GM12878 (cell line): Measurements from ENCODE around the gene CR1L. TPM values are rescaled to one million over a fixed set of nuclear protein-coding genes. Genes with fewer than 3 reads are reported as not detected.

Experiments
- ATAC-seq: fragments of 200-7000 bp; cut with Tn5 transposase; 3 replicates; pipeline ENCODE4 v1.9.1; 2020; ENCODE audit warnings: mild to moderate bottlenecking, moderate library complexity
- BruUV-seq: library from RNA; stranded (reverse); fragments of 400-500 nt; replicated peaks from 2 replicates; lab custom pipeline; 2021; lab: Mats Ljungman, UMichigan
- CTCF ChIA-PET: fragments of 300-600 bp; sonication (Branson Sonifier 250); formaldehyde crosslinking; extraction: SDS; loops from one replicate; lab custom pipeline; 2021; ENCODE audit warnings: inconsistent platforms; lab: Yijun Ruan, JAX
- POLR2A ChIA-PET: fragments of 350-600 bp; formaldehyde crosslinking; extraction: SDS; loops from one replicate; lab custom pipeline; 2021; ENCODE audit warnings: inconsistent platforms; lab: Charles Lee
- RAD21 ChIA-PET: fragments of 300-600 bp; sonication (Branson Sonifier 250); formaldehyde crosslinking; loops from one replicate; lab custom pipeline; 2023; ENCODE audit warnings: antibody characterized with exemption; ENCODE audit not compliant: unreplicated experiment; lab: Charles Lee
- SMC1A ChIA-PET: fragments of 300-600 bp; sonication (Branson Sonifier 250); formaldehyde crosslinking; loops from one replicate; lab custom pipeline; 2023; ENCODE audit not compliant: unreplicated experiment, uncharacterized antibody; lab: Charles Lee
- DNase-seq: peaks from one replicate; pipeline ENCODE4 v3.0.0-alpha.2; 2011; ENCODE audit warnings: low read depth, low spot score
- FAIRE-seq: peaks from 3 replicates; lab custom pipeline; 2011; peaks lifted over from hg19 to GRCh38; lab: Jason Lieb, UNC
- H2AFZ ChIP-seq: 2 replicates; pipeline ENCODE4 v1.6.0; 2011; ENCODE audit warnings: low read depth, low read length, control low read depth; ENCODE audit not compliant: control insufficient read depth
- H3K27ac ChIP-seq: 2 replicates; pipeline ENCODE4 v1.5.1; 2011; ENCODE audit warnings: control low read depth; ENCODE audit not compliant: control insufficient read depth, insufficient read depth
- H3K27me3 ChIP-seq, 2 experiments: replicated peaks in 1 of 2; 2 replicates each; pipeline versions ENCODE4 v1.6.0 to v1.6.1; 2011; ENCODE audit warnings: low read length in 1 of 2; ENCODE audit not compliant: control insufficient read depth in 2 of 2, insufficient read depth in 2 of 2
- H3K36me3 ChIP-seq, 2 experiments: 2 replicates each; pipeline ENCODE4 v1.5.1; 2011; ENCODE audit warnings: low read length in 1 of 2; ENCODE audit not compliant: control insufficient read depth in 2 of 2, insufficient read depth in 2 of 2
- H3K4me1 ChIP-seq: 2 replicates; pipeline ENCODE4 v1.6.1; 2011; ENCODE audit warnings: mild to moderate bottlenecking, low read length, moderate library complexity, mixed read lengths; ENCODE audit not compliant: control insufficient read depth, insufficient read depth
- H3K4me2 ChIP-seq: 2 replicates; pipeline ENCODE4 v1.6.0; 2011; ENCODE audit warnings: control low read depth; ENCODE audit not compliant: control insufficient read depth, insufficient read depth
- H3K4me3 ChIP-seq: fragments of 200-600 bp; sonication (generic); 2 replicates; pipeline ENCODE4 v1.5.1; 2016
- H3K79me2 ChIP-seq: 2 replicates; pipeline ENCODE4 v1.6.0; 2011; ENCODE audit warnings: low read length; ENCODE audit not compliant: control insufficient read depth, insufficient read depth
- H3K9ac ChIP-seq: 2 replicates; pipeline ENCODE4 v1.8.0; 2011; ENCODE audit warnings: low read length, control low read depth, mixed read lengths; ENCODE audit not compliant: control insufficient read depth, insufficient read depth
- H3K9me3 ChIP-seq: replicated peaks from 3 replicates; pipeline ENCODE4 v1.5.1; 2011; ENCODE audit warnings: mild to moderate bottlenecking, low read length; ENCODE audit not compliant: control insufficient read depth, insufficient read depth
- H4K20me1 ChIP-seq: 2 replicates; pipeline ENCODE4 v1.6.0; 2011; ENCODE audit not compliant: control insufficient read depth, insufficient read depth
- ESRRA ChIP-seq: IDR thresholded peaks from 2 replicates; pipeline ENCODE4 v1.6.1; 2012; ENCODE audit warnings: mild to moderate bottlenecking, low read length, improper control_type of control experiment
- ZBTB40 ChIP-seq: fragments of 450-650 bp; IDR thresholded peaks from 2 replicates; pipeline ENCODE4 v1.6.1; 2016; ENCODE audit warnings: mild to moderate bottlenecking, moderate library complexity, borderline replicate concordance
- WGBS: methylation state at CpG from one replicate; pipeline ENCODE4 v1.1.6; 2016; ENCODE audit warnings: low lambda C conversion rate; ENCODE audit not compliant: insufficient replicate concordance, insufficient coverage; ENCODE audit errors: missing lambda C conversion rate; 5-methylcytosine and 5-hydroxymethylcytosine counted together
- in situ Hi-C: fragments of 300-500 bp; cut with MboI; formaldehyde crosslinking; loops from 9 replicates; pipeline ENCODE4 v1.14.3; 2018; ENCODE audit warnings: mixed read lengths
- intact Hi-C: fragments of 100-400 bp; cut with micrococcal nuclease; formaldehyde crosslinking; loops from one replicate; pipeline ENCODE4 v1.14.2; 2022; ENCODE audit not compliant: unreplicated experiment
- polyA plus RNA-seq, 11 experiments: library from polyadenylated mRNA; depleted of rRNA in 4 of 11; unstranded in 6 of 11; stranded (reverse) in 5 of 11; fragments of >200 nt; fragmentation: Nextera tagmentation in 4 of 11; fragmentation: Illumina TruSeq in 1 of 11; extraction: Ambion mirVana in 4 of 11; extraction: Trizol in 1 of 11; gene quantifications; 1 replicate in 1 of 11; 2 replicates in 10 of 11; pipeline versions ENCODE4 v1.2.1 to v1.2.3, GENCODE V29; 2011 to 2016; ENCODE audit warnings: inconsistent platforms in 2 of 11, missing spikeins in 2 of 11, low read depth in 1 of 11
- total RNA-seq, 4 experiments: library from RNA; depleted of rRNA in 3 of 4; stranded (reverse); fragments of >200 nt in 3 of 4; fragmentation: Illumina TruSeq in 1 of 4; extraction: Trizol in 1 of 4; gene quantifications; 2 replicates each; pipeline versions ENCODE4 v1.2.1 to v1.2.3, GENCODE V29; 2013 to 2021

Gene CR1L
- total and polyA plus RNA-seq, 10 of the 15 experiments (the other 5 are each of a cell fraction or from before 2014, with no cell fraction given), result 0.11 TPM; not detected in 9

GRCh38 chr1:207740207-207740606 lies 95.3 kb downstream of the CR1L start:
- Histone ChIP-seq H4K20me1 (no peaks in the 10 kb centered on the region), H3K4me2 (no peak overlapping the region), H3K36me3 (no peaks in the 10 kb centered on the region), H3K9me3 (no peaks in the 10 kb centered on the region), H3K4me3 (no peak overlapping the region), H3K79me2 (no peaks in the 10 kb centered on the region)
- POLR2A ChIA-PET, result no interaction called here
- SMC1A ChIA-PET, result no interaction called here
- in situ Hi-C loops, result no loop called here
- no peak for DNase-seq
- CTCF ChIA-PET, result interaction anchor here (1.2 kb wide), 1 partner anchor 57 kb away, joined by 4 read pairs; no protein-coding TSS in a partner anchor
- RAD21 ChIA-PET, result no interaction called here
- no peak for ATAC-seq
- TF ChIP-seq ZBTB40, result no peak
- TF ChIP-seq ESRRA, result no peak
- TF ChIP-seq, all 136 proteins: peak for 0
- FAIRE-seq, result no peak
- Histone ChIP-seq H3K9ac (no peak overlapping the region), H3K27me3 (no peaks in the 10 kb centered on the region), H3K27ac (no peak overlapping the region), H2AFZ (no peak overlapping the region), H3K4me1 (no peaks in the 10 kb centered on the region)
- BruUV-seq, result no TSS peak
- 29% methylated on average over 2 of the region's 2 CpGs for WGBS
- intact Hi-C loops, result no loop called here
